ENCODE measurements around the gene TADA1. TPM values are rescaled to one million over a fixed set of nuclear protein-coding genes. Genes with fewer than 3 reads are reported as not detected.
A peak's percentile ranks its signal among the peaks of the same experiment; 100 is the strongest.
"Not testable (repeated sequence)": the region's sequence is repeated elsewhere in the genome, so short reads cannot be mapped to it uniquely, and the experiment has no call there.

TADA1 gene
- total RNA-seq, 3 donors from 2014 or later: 19.3 to 20.2 (median 19.7) TPM

- Mint-ChIP-seq H3K36me3 (ENCODE audit: insufficient read depth) (no peaks in the 10 kb centered on the region), H3K27me3 (ENCODE audit: low read depth) (no peaks in the 10 kb centered on the region), H3K4me3 (no peak overlapping the region), H3K4me1 (ENCODE audit: low read depth) (peaks cover 6% of the 10 kb centered on the region), H3K9me3 (no peaks in the 10 kb centered on the region)
- no peak for ATAC-seq
- no peak for DNase-seq
Measured at GRCh38 chr1:166906647-166907046, 30.6 kb upstream of the TADA1 start.

- Mint-ChIP-seq H3K4me3 (no peak overlapping the region), H3K4me1 (ENCODE audit: low read depth) (peaks cover 5% of the 10 kb centered on the region), H3K27me3 (ENCODE audit: low read depth) (no peaks in the 10 kb centered on the region), H3K36me3 (ENCODE audit: insufficient read depth) (no peaks in the 10 kb centered on the region), H3K9me3 (no peaks in the 10 kb centered on the region)
- DNase-seq: no peak
- peak; percentile 10 to 11 for ATAC-seq
Measured at GRCh38 chr1:166905900-166906299, 29.8 kb upstream of the TADA1 start.

- H3K36me3 Mint-ChIP-seq (ENCODE audit: insufficient read depth): no peaks in the 10 kb centered on the region
- ATAC-seq (no peak), DNase-seq (no peak)
- no peak overlapping the region for H3K4me3 Mint-ChIP-seq
- H3K4me1 Mint-ChIP-seq (ENCODE audit: low read depth): no peaks in the 10 kb centered on the region
- H3K9me3 Mint-ChIP-seq: no peaks in the 10 kb centered on the region
- no peaks in the 10 kb centered on the region for H3K27me3 Mint-ChIP-seq (ENCODE audit: low read depth)
Measured at GRCh38 chr1:166905136-166905535, 29.1 kb upstream of the TADA1 start.

- Mint-ChIP-seq H3K9me3 (peaks cover 2% of the 10 kb centered on the region), H3K4me1 (ENCODE audit: low read depth) (no peaks in the 10 kb centered on the region), H3K36me3 (ENCODE audit: insufficient read depth) (no peaks in the 10 kb centered on the region), H3K4me3 (no peak overlapping the region), H3K27me3 (ENCODE audit: low read depth) (no peaks in the 10 kb centered on the region)
- ATAC-seq: no peak
- no peak for DNase-seq
Measured at GRCh38 chr1:166903232-166903631, 27.2 kb upstream of the TADA1 start.

- ATAC-seq (no peak), DNase-seq (no peak)
- no peaks in the 10 kb centered on the region for H3K36me3 Mint-ChIP-seq (ENCODE audit: insufficient read depth)
- no peaks in the 10 kb centered on the region for H3K27me3 Mint-ChIP-seq (ENCODE audit: low read depth)
- no peak overlapping the region for H3K4me3 Mint-ChIP-seq
- no peaks in the 10 kb centered on the region for H3K4me1 Mint-ChIP-seq (ENCODE audit: low read depth)
- peaks cover 12% of the 10 kb centered on the region for H3K9me3 Mint-ChIP-seq
Measured at GRCh38 chr1:166902279-166902678, 26.2 kb upstream of the TADA1 start.

- Mint-ChIP-seq H3K4me3 (no peak overlapping the region), H3K27me3 (ENCODE audit: low read depth) (peaks cover 3% of the 10 kb centered on the region), H3K36me3 (ENCODE audit: insufficient read depth) (no peaks in the 10 kb centered on the region), H3K4me1 (ENCODE audit: low read depth) (no peaks in the 10 kb centered on the region), H3K9me3 (peaks cover 17% of the 10 kb centered on the region)
- ATAC-seq (no peak), DNase-seq (no peak)
Measured at GRCh38 chr1:166900987-166901386, 24.9 kb upstream of the TADA1 start.

- Mint-ChIP-seq H3K27me3 (ENCODE audit: low read depth) (peaks cover 6% of the 10 kb centered on the region), H3K4me1 (ENCODE audit: low read depth) (no peaks in the 10 kb centered on the region), H3K9me3 (peaks cover 17% of the 10 kb centered on the region), H3K4me3 (no peak overlapping the region), H3K36me3 (ENCODE audit: insufficient read depth) (no peaks in the 10 kb centered on the region)
- no peak for ATAC-seq
- DNase-seq: no peak
Measured at GRCh38 chr1:166899769-166900168, 23.7 kb upstream of the TADA1 start.

- no peak for DNase-seq
- no peaks in the 10 kb centered on the region for H3K4me1 Mint-ChIP-seq (ENCODE audit: low read depth)
Measured at GRCh38 chr1:166895766-166896165, 19.7 kb upstream of the TADA1 start.

GRCh38 chr1:166889776-166890175 is 13.7 kb upstream of the TADA1 start:
- H3K36me3 Mint-ChIP-seq (ENCODE audit: insufficient read depth): no peaks in the 10 kb centered on the region
- peaks cover 24% of the 10 kb centered on the region for H3K27me3 Mint-ChIP-seq (ENCODE audit: low read depth)
- ATAC-seq (no peak), DNase-seq (no peak)
- H3K9me3 Mint-ChIP-seq: no peaks in the 10 kb centered on the region
- H3K4me3 Mint-ChIP-seq: no peak overlapping the region
- H3K4me1 Mint-ChIP-seq (ENCODE audit: low read depth): peaks cover 12% of the 10 kb centered on the region

More at GRCh38 chr1:166895766-166896165, 19.7 kb upstream of the TADA1 start:
- Mint-ChIP-seq H3K36me3 (ENCODE audit: insufficient read depth) (no peaks in the 10 kb centered on the region), H3K4me3 (no peak overlapping the region), H3K27me3 (ENCODE audit: low read depth) (peaks cover 19% of the 10 kb centered on the region), H3K9me3 (peaks cover 17% of the 10 kb centered on the region)
- ATAC-seq: no peak

GRCh38 chr1:166888373-166889111 is 12.5 kb upstream of the TADA1 start:
- no peak for DNase-seq
- no peak overlapping the region for H3K4me3 Mint-ChIP-seq
- ATAC-seq: no peak
- H3K9me3 Mint-ChIP-seq: no peaks in the 10 kb centered on the region
- peaks cover 19% of the 10 kb centered on the region for H3K4me1 Mint-ChIP-seq (ENCODE audit: low read depth)
- H3K36me3 Mint-ChIP-seq (ENCODE audit: insufficient read depth): no peaks in the 10 kb centered on the region
- H3K27me3 Mint-ChIP-seq (ENCODE audit: low read depth): peaks cover 32% of the 10 kb centered on the region

GRCh38 chr1:166884971-166885370 is 8.9 kb upstream of the TADA1 start:
- H3K27me3 Mint-ChIP-seq (ENCODE audit: low read depth): peaks cover 30% of the 10 kb centered on the region
- ATAC-seq (no peak), DNase-seq (no peak)

GRCh38 chr1:166884040-166884642 is 8.1 kb upstream of the TADA1 start:
- Mint-ChIP-seq H3K27me3 (ENCODE audit: low read depth) (peaks cover 30% of the 10 kb centered on the region), H3K4me3 (no peak overlapping the region), H3K36me3 (ENCODE audit: insufficient read depth) (no peaks in the 10 kb centered on the region), H3K4me1 (ENCODE audit: low read depth) (peaks cover 15% of the 10 kb centered on the region), H3K9me3 (no peaks in the 10 kb centered on the region)
- ATAC-seq (peak; percentile 78 to 82), DNase-seq (peak; percentile 13)

More at GRCh38 chr1:166884971-166885370, 8.9 kb upstream of the TADA1 start:
- peaks cover 17% of the 10 kb centered on the region for H3K4me1 Mint-ChIP-seq (ENCODE audit: low read depth)
- no peak overlapping the region for H3K4me3 Mint-ChIP-seq
- H3K36me3 Mint-ChIP-seq (ENCODE audit: insufficient read depth): no peaks in the 10 kb centered on the region
- H3K9me3 Mint-ChIP-seq: no peaks in the 10 kb centered on the region

- Mint-ChIP-seq H3K4me1 (ENCODE audit: low read depth) (peaks cover 15% of the 10 kb centered on the region), H3K27me3 (ENCODE audit: low read depth) (peaks cover 26% of the 10 kb centered on the region), H3K4me3 (no peak overlapping the region), H3K36me3 (ENCODE audit: insufficient read depth) (no peaks in the 10 kb centered on the region), H3K9me3 (no peaks in the 10 kb centered on the region)
- DNase-seq (no peak), ATAC-seq (no peak)
Measured at GRCh38 chr1:166882893-166883292, 6.8 kb upstream of the TADA1 start.

- ATAC-seq; DNase-seq; H3K4me3 Mint-ChIP-seq; H3K36me3 Mint-ChIP-seq (ENCODE audit: insufficient read depth); H3K27me3 Mint-ChIP-seq (ENCODE audit: low read depth); H3K9me3 Mint-ChIP-seq: not testable (repeated sequence)
- H3K4me1 Mint-ChIP-seq (ENCODE audit: low read depth): peaks cover 22% of the 10 kb centered on the region
Measured at GRCh38 chr1:166878173-166878917, 2.3 kb upstream of the TADA1 start.

- Mint-ChIP-seq H3K4me3 (peak overlapping the region; percentile 96), H3K9me3 (no peaks in the 10 kb centered on the region), H3K4me1 (ENCODE audit: low read depth) (peaks cover 35% of the 10 kb centered on the region), H3K36me3 (ENCODE audit: insufficient read depth) (peaks cover 7% of the 10 kb centered on the region), H3K27me3 (ENCODE audit: low read depth) (no peaks in the 10 kb centered on the region)
- DNase-seq: no peak
- ATAC-seq: no peak
Measured at GRCh38 chr1:166876540-166876838, 425 bp upstream of the TADA1 start.

Data from activated T-cell treated with anti-CD3 and anti-CD28 coated beads, Interleukin-2, amount 50 U/mL, for 4 hours (primary cell).